Naive thymus-derived CD4-positive, alpha-beta T cell (primary cell): ENCODE results near the gene ATP6V0B. TPM values are rescaled to one million over a fixed set of nuclear protein-coding genes. Genes with fewer than 3 reads are reported as not detected.

Experiments
- ATAC-seq: fragments of 150-1000 bp; cut with Tn5 transposase; 2 replicates; pipeline ENCODE4 v1.10.0; 2021; ENCODE audit warnings: mild to moderate bottlenecking, moderate library complexity
- CTCF ChIA-PET: fragments of 350-600 bp; sonication (Branson Sonifier 250); formaldehyde crosslinking; loops from one replicate; lab custom pipeline; 2021; ENCODE audit warnings: antibody characterized with exemption; lab: Charles Lee
- POLR2A ChIA-PET: fragments of 350-600 bp; sonication (Branson Sonifier 250); formaldehyde crosslinking; loops from one replicate; lab custom pipeline; 2021; ENCODE audit warnings: antibody characterized with exemption, inconsistent platforms; lab: Charles Lee
- DNase-seq, 9 donors: peaks; one replicate each; pipeline versions ENCODE4 v3.0.0 to v3.0.0-alpha.2; 2020 to 2022; ENCODE audit warnings: mixed read lengths in 1 of 9
- H3K27ac ChIP-seq: one replicate; pipeline ENCODE4 v1.7.0; 2013; ENCODE audit warnings: mild to moderate bottlenecking, low read depth, low read length, moderate library complexity
- H3K27me3 ChIP-seq, 2 donors: one replicate each; pipeline ENCODE4 v1.7.0; 2013; ENCODE audit warnings: low read length in 2 of 2, mild to moderate bottlenecking in 2 of 2, moderate library complexity in 2 of 2; ENCODE audit not compliant: control insufficient read depth in 2 of 2, insufficient read depth in 2 of 2
- H3K36me3 ChIP-seq, 3 experiments: 1 replicate in 2 of 3; 2 replicates in 1 of 3; pipeline ENCODE4 v1.7.0; 2013; ENCODE audit warnings: low read length in 3 of 3, mild to moderate bottlenecking in 3 of 3, moderate library complexity in 1 of 3; ENCODE audit not compliant: insufficient read depth in 3 of 3, control insufficient read depth in 2 of 3
- H3K4me1 ChIP-seq, 2 donors: one replicate each; pipeline ENCODE4 v1.7.0; 2013; ENCODE audit warnings: low read length in 2 of 2, mild to moderate bottlenecking in 2 of 2, moderate library complexity in 1 of 2; ENCODE audit not compliant: control insufficient read depth in 2 of 2, insufficient read depth in 2 of 2
- H3K4me3 ChIP-seq: 2 replicates; pipeline ENCODE4 v1.7.0; 2013; ENCODE audit warnings: mild to moderate bottlenecking, low read length
- H3K9me3 ChIP-seq, 3 experiments: 1 replicate in 2 of 3; 2 replicates in 1 of 3; pipeline ENCODE4 v1.7.0; 2013; ENCODE audit warnings: low read length in 3 of 3; ENCODE audit not compliant: control insufficient read depth in 2 of 3
- H3K27ac Mint-ChIP-seq, 9 donors: one replicate each; pipeline ENCODE4 v1.8.0; 2020 to 2022; ENCODE audit warnings: mixed read lengths in 9 of 9, mild to moderate bottlenecking in 8 of 9, moderate library complexity in 5 of 9, inconsistent platforms in 2 of 9
- H3K27me3 Mint-ChIP-seq, 5 donors: one replicate each; pipeline ENCODE4 v1.8.0; 2021 to 2022; ENCODE audit warnings: mixed read lengths in 5 of 5, mild to moderate bottlenecking in 1 of 5
- H3K36me3 Mint-ChIP-seq, 5 donors: one replicate each; pipeline ENCODE4 v1.8.0; 2020 to 2022; ENCODE audit warnings: mixed read lengths in 5 of 5, mild to moderate bottlenecking in 3 of 5, inconsistent platforms in 1 of 5
- H3K4me1 Mint-ChIP-seq, 7 donors: one replicate each; pipeline ENCODE4 v1.8.0; 2020 to 2022; ENCODE audit warnings: mixed read lengths in 7 of 7, mild to moderate bottlenecking in 3 of 7, inconsistent platforms in 1 of 7
- H3K4me3 Mint-ChIP-seq, 10 donors: one replicate each; pipeline ENCODE4 v1.8.0; 2020 to 2022; ENCODE audit warnings: mild to moderate bottlenecking in 10 of 10, mixed read lengths in 10 of 10, moderate library complexity in 6 of 10, inconsistent platforms in 2 of 10
- H3K9me3 Mint-ChIP-seq, 11 donors: one replicate each; pipeline ENCODE4 v1.8.0; 2020 to 2022; ENCODE audit warnings: mixed read lengths in 11 of 11, mild to moderate bottlenecking in 4 of 11, inconsistent platforms in 1 of 11, moderate library complexity in 1 of 11
- intact Hi-C, 2 donors: fragments of 100-400 bp; cut with micrococcal nuclease; formaldehyde crosslinking; loops; one replicate each; pipeline ENCODE4 v1.15.1; 2023
- polyA plus RNA-seq, 2 donors: library from polyadenylated mRNA; unstranded; fragments of 300-500 nt; fragmentation: Illumina TruSeq; gene quantifications; one replicate each; pipeline ENCODE4 v1.2.3, GENCODE V29; 2021
- total RNA-seq, 6 experiments: library from RNA in 5 of 6; stranded (reverse) in 5 of 6; gene quantifications; 1 replicate in 5 of 6; 2 replicates in 1 of 6; pipeline ENCODE4 v1.2.3 and lab custom pipeline; 2021 to 2026

Gene ATP6V0B
- total and polyA plus RNA-seq, 7 experiments from 2014 or later, result 47.3 to 166 (median 139) TPM

- Histone ChIP-seq H3K9me3 (no peaks in the 10 kb centered on the region), H3K27ac (no peak overlapping the region), H3K27me3 (no peaks in the 10 kb centered on the region), H3K4me1 (peaks cover 0 to 7% of the 10 kb centered on the region in 2 donors), H3K36me3 (no peaks in the 10 kb centered on the region), H3K4me3 (no peak overlapping the region)
- Mint-ChIP-seq H3K27me3 (no peaks in the 10 kb centered on the region), H3K36me3 (no peaks in the 10 kb centered on the region), H3K9me3 (peaks cover 0 to 3% (median 0%) of the 10 kb centered on the region in 11 donors), H3K4me1 (peaks cover 12 to 23% (median 21%) of the 10 kb centered on the region in 7 donors), H3K4me3 (no peak overlapping the region), H3K27ac (no peak overlapping the region)
- DNase-seq (no peak), ATAC-seq (no peak)
- POLR2A ChIA-PET, result no interaction called here
- intact Hi-C loops, result no loop called here
- CTCF ChIA-PET, result no interaction called here
Observed at GRCh38 chr1:44025816-44026215, 51.1 kb downstream of the ATP6V0B start.

- Mint-ChIP-seq H3K9me3 (peaks cover 0 to 3% (median 0%) of the 10 kb centered on the region in 11 donors), H3K4me3 (peak overlapping the region in 2 of 10 donors; percentile 21 to 98), H3K27me3 (no peaks in the 10 kb centered on the region), H3K4me1 (peaks cover 16 to 31% (median 22%) of the 10 kb centered on the region in 7 donors), H3K27ac (peak overlapping the region in 1 of 9 donors; percentile 5), H3K36me3 (no peaks in the 10 kb centered on the region)
- H3K27ac ChIP-seq, result no peak overlapping the region
- POLR2A ChIA-PET, result no interaction called here
- H3K36me3 ChIP-seq, result no peaks in the 10 kb centered on the region
- H3K4me1 ChIP-seq, result peaks cover 0 to 7% of the 10 kb centered on the region in 2 donors
- ATAC-seq (no peak), DNase-seq (no peak)
- H3K27me3 ChIP-seq, result no peaks in the 10 kb centered on the region
- intact Hi-C loops, result no loop called here
- CTCF ChIA-PET, result no interaction called here
- no peaks in the 10 kb centered on the region for H3K9me3 ChIP-seq
- no peak overlapping the region for H3K4me3 ChIP-seq
Observed at GRCh38 chr1:44027320-44027719, 52.6 kb downstream of the ATP6V0B start.

Other genes with a start within 250 kb of the ATP6V0B start
- 1 to 10 TPM in 1 of 5 experiments, under 1 TPM in 4; 0.51 to 2.2 (median 0.68) TPM for gene ARTN, start 41.2 kb upstream of the ATP6V0B start, total RNA-seq
- not detected for gene ARTN, start 41.2 kb upstream of the ATP6V0B start, polyA plus RNA-seq
- 10 to 100 TPM; 10.1 to 32.3 (median 17.0) TPM for gene IPO13, start 28.0 kb upstream of the ATP6V0B start, total RNA-seq
- gene IPO13, start 28.0 kb upstream of the ATP6V0B start, polyA plus RNA-seq, result 10 to 100 TPM; 13.0 to 15.2 TPM
- gene DPH2, start 5.0 kb upstream of the ATP6V0B start, total RNA-seq, result 10 to 100 TPM; 21.3 to 40.1 (median 29.4) TPM
- 10 to 100 TPM; 29.4 to 40.9 TPM for gene DPH2, start 5.0 kb upstream of the ATP6V0B start, polyA plus RNA-seq
- 10 to 100 TPM in 1 of 5 experiments, 1 to 10 TPM in 2, under 1 TPM in 2; 0.49 to 16.9 (median 1.6) TPM for gene B4GALT2, start 4.2 kb downstream of the ATP6V0B start, total RNA-seq
- not detected for gene B4GALT2, start 4.2 kb downstream of the ATP6V0B start, polyA plus RNA-seq
- gene CCDC24, start 16.6 kb downstream of the ATP6V0B start, total RNA-seq, result 1 to 10 TPM in 4 of 5 experiments, under 1 TPM in 1; 0.40 to 2.9 (median 1.6) TPM
- under 1 TPM in 1 of 2 donors, not detected in 1; 0.41 TPM for gene CCDC24, start 16.6 kb downstream of the ATP6V0B start, polyA plus RNA-seq
- gene SLC6A9, start 56.5 kb downstream of the ATP6V0B start, total RNA-seq, result 1 to 10 TPM in 1 of 5 experiments, under 1 TPM in 3, not detected in 1; 0.37 to 5.0 (median 0.53) TPM
- gene SLC6A9, start 56.5 kb downstream of the ATP6V0B start, polyA plus RNA-seq, result under 1 TPM in 1 of 2 donors, not detected in 1; 0.26 TPM
- gene KLF17, start 143.9 kb downstream of the ATP6V0B start, total RNA-seq, result not detected
- not detected for gene KLF17, start 143.9 kb downstream of the ATP6V0B start, polyA plus RNA-seq
- gene KLF18, start 166.7 kb downstream of the ATP6V0B start, total RNA-seq, result not detected
- gene KLF18, start 166.7 kb downstream of the ATP6V0B start, polyA plus RNA-seq, result not detected
- 10 to 100 TPM; 46.3 to 96.2 (median 66.7) TPM for gene DMAP1, start 238.5 kb downstream of the ATP6V0B start, total RNA-seq
- 10 to 100 TPM; 42.3 to 60.0 TPM for gene DMAP1, start 238.5 kb downstream of the ATP6V0B start, polyA plus RNA-seq